Subcutaneous adipose tissue (tissue), 4 donors: Measurements from ENCODE around the gene GABRB1. TPM values are rescaled to one million over a fixed set of nuclear protein-coding genes. Genes with fewer than 3 reads are reported as not detected.

ENCODE experiments used
- CTCF ChIP-seq: fragments of 450-650 bp; IDR thresholded peaks from one replicate; pipeline ENCODE4 v1.5.1; 2016; ENCODE audit warnings: low read depth, mild to moderate bottlenecking, control low read depth, antibody characterized with exemption, moderate library complexity
- total RNA-seq, 4 donors: library from RNA; depleted of rRNA; stranded (reverse); fragments of >200 nt; gene quantifications; one replicate each; pipeline ENCODE4 v1.1.0, GENCODE V29; 2016

Gene GABRB1
- total RNA-seq, 4 donors from 2014 or later = not detected

- TF ChIP-seq CTCF = no peak
Measured at GRCh38 chr4:47065051-47065481, 33.7 kb downstream of the GABRB1 start.

DNA sequence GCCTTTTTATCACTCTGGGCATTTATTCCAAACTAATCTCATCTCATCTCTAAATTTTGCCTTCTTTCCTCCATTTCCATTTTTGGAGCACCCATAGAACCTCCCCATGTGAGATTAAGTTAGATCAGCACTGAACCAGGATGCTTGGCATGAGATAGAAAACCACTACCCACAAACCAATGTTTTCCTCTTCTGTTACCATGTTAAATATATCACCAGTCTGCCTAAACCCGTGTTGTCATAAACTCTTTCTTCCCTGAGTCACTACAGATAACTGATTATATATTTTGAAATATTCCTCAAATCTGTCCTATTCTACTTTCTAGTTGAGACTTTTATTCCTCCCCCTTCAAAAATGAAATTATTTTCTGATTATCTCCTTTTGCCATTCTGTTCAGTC is 37.6 kb downstream of the GABRB1 start:
- TF ChIP-seq CTCF = no peak

- no peak for TF ChIP-seq CTCF
Measured at GRCh38 chr4:47071901-47072341, 40.6 kb downstream of the GABRB1 start.

DNA sequence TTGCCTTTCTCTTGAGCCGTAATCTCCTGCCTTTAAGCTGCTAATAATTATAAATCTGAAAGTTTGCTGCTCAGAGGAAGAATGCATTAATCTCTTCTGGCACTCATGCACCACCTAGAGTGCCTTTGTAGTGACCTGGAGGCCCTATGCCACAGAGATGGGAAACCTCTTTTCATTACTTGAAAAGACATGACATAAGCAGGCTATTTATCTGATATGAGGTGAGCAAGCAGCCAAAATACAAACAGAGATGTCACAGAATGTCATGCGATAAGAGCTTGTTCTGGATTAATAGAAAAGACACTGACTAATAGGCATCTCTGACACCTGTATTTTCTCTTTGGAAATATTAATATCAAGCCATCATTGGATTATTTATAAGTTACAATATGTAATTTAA is 42.3 kb downstream of the GABRB1 start:
- TF ChIP-seq CTCF = no peak

- TF ChIP-seq CTCF = no peak
Measured at GRCh38 chr4:47074816-47075215, 43.4 kb downstream of the GABRB1 start.

DNA sequence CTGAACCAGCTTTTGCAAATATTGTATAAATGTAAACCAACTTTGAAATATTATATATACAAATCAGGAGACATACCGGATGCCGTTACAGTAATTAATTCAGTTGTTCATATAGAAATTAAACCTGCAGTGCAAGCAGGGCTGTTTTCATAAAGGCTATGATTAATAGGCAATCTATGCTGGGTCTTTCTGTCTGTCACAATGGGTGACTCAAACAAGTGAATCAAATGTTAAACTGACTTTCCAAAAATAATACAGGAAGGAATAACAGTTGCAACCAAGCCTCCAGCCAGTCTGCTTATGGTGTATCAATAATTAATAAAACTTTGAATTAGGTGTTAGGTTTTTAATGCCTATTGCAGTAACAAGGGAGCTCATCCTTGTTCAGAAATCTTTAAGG is 43.9 kb downstream of the GABRB1 start:
- TF ChIP-seq CTCF = no peak

GRCh38 chr4:47075919-47076318 is 44.6 kb downstream of the GABRB1 start:
- TF ChIP-seq CTCF = no peak
